ENCODE data around the gene TMEM18. TPM values are rescaled to one million over a fixed set of nuclear protein-coding genes. Genes with fewer than 3 reads are reported as not detected.
A peak's percentile ranks its signal among the peaks of the same experiment; 100 is the strongest.

TMEM18 gene
- polyA plus RNA-seq, 1 of the 3 experiments (the other 2 are of a cell fraction), result 29.3 TPM

- Histone ChIP-seq H3K9me3 (no peaks in the 10 kb centered on the region), H3K27ac (ENCODE audit: low read depth in 2 of 2, low read length in 1 of 2) (no peak overlapping the region), H2AFZ (ENCODE audit: low read depth) (no peak overlapping the region; the same call in 1 of the 2 replicates), H3K27me3 (ENCODE audit: insufficient read depth) (no peaks in the 10 kb centered on the region; the same call in 1 of the 2 replicates), H3K79me2 (ENCODE audit: insufficient read depth) (no peaks in the 10 kb centered on the region), H3K9ac (no peak overlapping the region), H3K4me3 (ENCODE audit: low read depth in 2 of 2, low read length in 1 of 2) (no peak overlapping the region; a peak in 1 of 4 replicates), H3K4me2 (peak overlapping the region; percentile 30; the same call in 1 of the 2 replicates), H3K9me2 (no peaks in the 10 kb centered on the region), H3F3A (replicated peaks; ENCODE audit: insufficient read depth) (no peaks in the 10 kb centered on the region), H4K20me1 (ENCODE audit: insufficient read depth) (no peaks in the 10 kb centered on the region), H3K4me1 (ENCODE audit: control insufficient read depth in 1 of 2, insufficient read depth in 2 of 2, low read depth in 1 of 2, low read length in 1 of 2) (peaks cover 0 to 6% of the 10 kb centered on the region in 2 experiments; a peak in 1 of 4 replicates), H3K36me3 (replicated peaks in 1 of 2; ENCODE audit: control insufficient read depth in 1 of 2, insufficient read depth in 2 of 2, low read length in 1 of 2) (no peaks in the 10 kb centered on the region)
- peak; percentile 83 for DNase-seq
- ChIA-PET POLR2A (no interaction called here), CTCF (interaction anchor here (0.6 to 3.9 kb wide), 37 partner anchors 11 to 840 kb away, joined by 3 to 44 read pairs (median 5); no protein-coding TSS in a partner anchor)
- TF ChIP-seq NFIC (IDR thresholded peaks at IDR 0.05; ENCODE audit: borderline replicate concordance) (no peak), ELF1 (IDR thresholded peaks at IDR 0.05) (peak; percentile 35; the same call in 1 of the 2 replicates), IRF3 (IDR thresholded peaks at IDR 0.05; ENCODE audit: low read depth, low read length) (no peak), RFX5 (IDR thresholded peaks at IDR 0.05; ENCODE audit: low read length) (no peak), USF1 (IDR thresholded peaks at IDR 0.05; ENCODE audit: borderline replicate concordance, low read depth) (no peak), TEAD4 (IDR thresholded peaks at IDR 0.05; ENCODE audit: borderline replicate concordance, insufficient read depth) (no peak), JUND (IDR thresholded peaks at IDR 0.05) (no peak), FOSL2 (IDR thresholded peaks at IDR 0.05; ENCODE audit: borderline replicate concordance, low read depth) (no peak), RCOR1 (IDR thresholded peaks at IDR 0.05; ENCODE audit: low read length) (0 out of 2 replicates have a peak, but pooled peaks have one; percentile 53), RAD21 (IDR thresholded peaks at IDR 0.05; ENCODE audit: low read length) (peak; percentile 93), MXI1 (IDR thresholded peaks at IDR 0.05; ENCODE audit: low read depth, low read length) (0 out of 2 replicates have a peak, but pooled peaks have one; percentile 6), CHD2 (IDR thresholded peaks at IDR 0.05; ENCODE audit: low read length, partially characterized antibody) (no peak), SMC3 (IDR thresholded peaks at IDR 0.05; ENCODE audit: low read depth, low read length) (peak; percentile 92), MEF2A (IDR thresholded peaks at IDR 0.05; ENCODE audit: borderline replicate concordance, low read depth) (no peak), RXRA (IDR thresholded peaks at IDR 0.05; ENCODE audit: borderline replicate concordance, low read depth) (no peak), FOXM1 (IDR thresholded peaks at IDR 0.05; ENCODE audit: low read depth) (no peak), EZH2phosphoT487 (IDR thresholded peaks at IDR 0.05; ENCODE audit: borderline replicate concordance, low read depth) (no peak), EP300 (IDR thresholded peaks at IDR 0.05; ENCODE audit: borderline replicate concordance in 1 of 2, low read depth in 1 of 2, low read length in 1 of 2) (no peak)
- TF ChIP-seq, protein P1, sequence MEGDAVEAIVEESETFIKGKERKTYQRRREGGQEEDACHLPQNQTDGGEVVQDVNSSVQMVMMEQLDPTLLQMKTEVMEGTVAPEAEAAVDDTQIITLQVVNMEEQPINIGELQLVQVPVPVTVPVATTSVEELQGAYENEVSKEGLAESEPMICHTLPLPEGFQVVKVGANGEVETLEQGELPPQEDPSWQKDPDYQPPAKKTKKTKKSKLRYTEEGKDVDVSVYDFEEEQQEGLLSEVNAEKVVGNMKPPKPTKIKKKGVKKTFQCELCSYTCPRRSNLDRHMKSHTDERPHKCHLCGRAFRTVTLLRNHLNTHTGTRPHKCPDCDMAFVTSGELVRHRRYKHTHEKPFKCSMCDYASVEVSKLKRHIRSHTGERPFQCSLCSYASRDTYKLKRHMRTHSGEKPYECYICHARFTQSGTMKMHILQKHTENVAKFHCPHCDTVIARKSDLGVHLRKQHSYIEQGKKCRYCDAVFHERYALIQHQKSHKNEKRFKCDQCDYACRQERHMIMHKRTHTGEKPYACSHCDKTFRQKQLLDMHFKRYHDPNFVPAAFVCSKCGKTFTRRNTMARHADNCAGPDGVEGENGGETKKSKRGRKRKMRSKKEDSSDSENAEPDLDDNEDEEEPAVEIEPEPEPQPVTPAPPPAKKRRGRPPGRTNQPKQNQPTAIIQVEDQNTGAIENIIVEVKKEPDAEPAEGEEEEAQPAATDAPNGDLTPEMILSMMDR (IDR thresholded peaks at IDR 0.05), result peak; percentile 93
- TF ChIP-seq, protein P2, sequence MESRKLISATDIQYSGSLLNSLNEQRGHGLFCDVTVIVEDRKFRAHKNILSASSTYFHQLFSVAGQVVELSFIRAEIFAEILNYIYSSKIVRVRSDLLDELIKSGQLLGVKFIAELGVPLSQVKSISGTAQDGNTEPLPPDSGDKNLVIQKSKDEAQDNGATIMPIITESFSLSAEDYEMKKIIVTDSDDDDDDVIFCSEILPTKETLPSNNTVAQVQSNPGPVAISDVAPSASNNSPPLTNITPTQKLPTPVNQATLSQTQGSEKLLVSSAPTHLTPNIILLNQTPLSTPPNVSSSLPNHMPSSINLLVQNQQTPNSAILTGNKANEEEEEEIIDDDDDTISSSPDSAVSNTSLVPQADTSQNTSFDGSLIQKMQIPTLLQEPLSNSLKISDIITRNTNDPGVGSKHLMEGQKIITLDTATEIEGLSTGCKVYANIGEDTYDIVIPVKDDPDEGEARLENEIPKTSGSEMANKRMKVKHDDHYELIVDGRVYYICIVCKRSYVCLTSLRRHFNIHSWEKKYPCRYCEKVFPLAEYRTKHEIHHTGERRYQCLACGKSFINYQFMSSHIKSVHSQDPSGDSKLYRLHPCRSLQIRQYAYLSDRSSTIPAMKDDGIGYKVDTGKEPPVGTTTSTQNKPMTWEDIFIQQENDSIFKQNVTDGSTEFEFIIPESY (IDR thresholded peaks at IDR 0.05; ENCODE audit: borderline replicate concordance, low read depth), result no peak
- TF ChIP-seq, protein P3, sequence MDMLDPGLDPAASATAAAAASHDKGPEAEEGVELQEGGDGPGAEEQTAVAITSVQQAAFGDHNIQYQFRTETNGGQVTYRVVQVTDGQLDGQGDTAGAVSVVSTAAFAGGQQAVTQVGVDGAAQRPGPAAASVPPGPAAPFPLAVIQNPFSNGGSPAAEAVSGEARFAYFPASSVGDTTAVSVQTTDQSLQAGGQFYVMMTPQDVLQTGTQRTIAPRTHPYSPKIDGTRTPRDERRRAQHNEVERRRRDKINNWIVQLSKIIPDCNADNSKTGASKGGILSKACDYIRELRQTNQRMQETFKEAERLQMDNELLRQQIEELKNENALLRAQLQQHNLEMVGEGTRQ (IDR thresholded peaks at IDR 0.05; ENCODE audit: borderline replicate concordance, low read depth, low read length), result no peak
- TF ChIP-seq, protein P4, sequence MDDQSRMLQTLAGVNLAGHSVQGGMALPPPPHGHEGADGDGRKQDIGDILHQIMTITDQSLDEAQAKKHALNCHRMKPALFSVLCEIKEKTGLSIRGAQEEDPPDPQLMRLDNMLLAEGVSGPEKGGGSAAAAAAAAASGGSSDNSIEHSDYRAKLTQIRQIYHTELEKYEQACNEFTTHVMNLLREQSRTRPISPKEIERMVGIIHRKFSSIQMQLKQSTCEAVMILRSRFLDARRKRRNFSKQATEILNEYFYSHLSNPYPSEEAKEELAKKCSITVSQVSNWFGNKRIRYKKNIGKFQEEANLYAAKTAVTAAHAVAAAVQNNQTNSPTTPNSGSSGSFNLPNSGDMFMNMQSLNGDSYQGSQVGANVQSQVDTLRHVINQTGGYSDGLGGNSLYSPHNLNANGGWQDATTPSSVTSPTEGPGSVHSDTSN (IDR thresholded peaks at IDR 0.05), result no peak
- WGBS (ENCODE audit: low lambda C conversion rate), result 28% methylated on average over 17 of the region's 17 CpGs
These were observed 37.0 kb upstream of the TMEM18 start for GRCh38 chr2:714005-714741.

Data from SK-N-SH (cell line).